Measurements from ENCODE around the gene GRSF1.

GRCh38 chr4:70880739-70881138 lies 41.0 kb upstream of the GRSF1 start:
- TF ChIP-seq CTCF (IDR thresholded peaks at IDR 0.05 in 8 of 11, conservative IDR thresholded peaks at IDR 0.05 in 3 of 11) (no peak), POLR2AphosphoS5 (IDR thresholded peaks at IDR 0.05) (no peak), POLR2A (IDR thresholded peaks at IDR 0.05) (no peak)

Measured in spleen (tissue), 7 donors.